ENCODE data around the gene EIF4G2.

EIF4G2 gene

GRCh38 chr11:10807493-10808234 lies 1.1 kb downstream of the EIF4G2 start (continued):
- TF ChIP-seq ZNF423 (tag by site-specific recombination; IDR thresholded peaks at IDR 0.05) (no peak), ZNF146 (tag by site-specific recombination; IDR thresholded peaks at IDR 0.05) (no peak), ZFHX2 (tag by site-specific recombination; conservative IDR thresholded peaks at IDR 0.05) (peak; percentile 95), ZNF664 (tag by site-specific recombination; IDR thresholded peaks at IDR 0.05) (no peak), ZBTB17 (tag by site-specific recombination; IDR thresholded peaks at IDR 0.05) (0 out of 2 replicates have a peak, but pooled peaks have one; percentile 14), ZNF335 (tag by site-specific recombination; conservative IDR thresholded peaks at IDR 0.05) (peak; percentile 53), ZBTB11 (tag by site-specific recombination; conservative IDR thresholded peaks at IDR 0.05; ENCODE audit: low read depth) (0 out of 2 replicates have a peak, but pooled peaks have one; percentile 22)

GRCh38 chr11:10806206-10806605 lies 2.5 kb downstream of the EIF4G2 start:
- H3K9me3 ChIP-seq (ENCODE audit: control insufficient read depth, insufficient read depth, low read depth, low read length), result no peaks in the 10 kb centered on the region
- ChIA-PET CTCF (interaction anchor here (1.1 kb wide), 1 partner anchor 14 kb away, joined by 10 read pairs; no protein-coding TSS in a partner anchor), POLR2A (interaction anchor here (0.6 to 1.2 kb wide), 3 partner anchors 10 to 125 kb away, joined by 3 read pairs; no protein-coding TSS in a partner anchor)
- H3K36me3 ChIP-seq (ENCODE audit: control insufficient read depth in 2 of 2, insufficient read depth in 1 of 2, low read length in 2 of 2), result peaks cover 12 to 66% of the 10 kb centered on the region in 2 experiments
- H3K4me3 ChIP-seq (ENCODE audit: low read depth, low read length), result no peak overlapping the region
- no peak overlapping the region for H3K27ac ChIP-seq (ENCODE audit: extremely low read depth, low read depth, low read length)
- H3K4me1 ChIP-seq (ENCODE audit: control insufficient read depth, insufficient read depth, low read length), result no peaks in the 10 kb centered on the region
- no peak for TF ChIP-seq ZXDB (tag by site-specific recombination; IDR thresholded peaks at IDR 0.05)
- TF ChIP-seq KLF7 (tag by site-specific recombination; IDR thresholded peaks at IDR 0.05; ENCODE audit: borderline replicate concordance), result no peak
- no peak for TF ChIP-seq PRDM10 (tag by site-specific recombination; IDR thresholded peaks at IDR 0.05)
- TF ChIP-seq ZNF121 (tag by site-specific recombination; IDR thresholded peaks at IDR 0.05), result 0 out of 2 replicates have a peak, but pooled peaks have one; percentile 43
- TF ChIP-seq ZNF394 (tag by site-specific recombination; IDR thresholded peaks at IDR 0.05; ENCODE audit: borderline replicate concordance), result no peak

- Histone ChIP-seq H3K9me3 (ENCODE audit: control insufficient read depth, insufficient read depth, low read depth, low read length) (no peaks in the 10 kb centered on the region), H3K27ac (ENCODE audit: extremely low read depth, low read depth, low read length) (no peak overlapping the region), H3K4me3 (ENCODE audit: low read depth, low read length) (no peak overlapping the region), H3K36me3 (ENCODE audit: control insufficient read depth in 2 of 2, insufficient read depth in 1 of 2, low read length in 2 of 2) (peaks cover 15 to 70% of the 10 kb centered on the region in 2 experiments), H3K4me1 (ENCODE audit: control insufficient read depth, insufficient read depth, low read length) (no peaks in the 10 kb centered on the region)
- CTCF ChIA-PET, result interaction anchor here (1.1 kb wide), 1 partner anchor 13 kb away, joined by 10 read pairs; no protein-coding TSS in a partner anchor
- POLR2A ChIA-PET, result interaction anchor here (1.2 to 1.6 kb wide), 2 partner anchors 48 to 52 kb away, joined by 3 to 4 read pairs; partner anchors contain the start of gene ZBED5
- TF ChIP-seq KLF9 (tag by site-specific recombination; IDR thresholded peaks at IDR 0.05; ENCODE audit: low read depth) (no peak), ZNF175 (tag by site-specific recombination; IDR thresholded peaks at IDR 0.05) (no peak), SCRT1 (tag by site-specific recombination; IDR thresholded peaks at IDR 0.05; ENCODE audit: borderline replicate concordance) (no peak), KLF1 (tag by site-specific recombination; IDR thresholded peaks at IDR 0.05) (no peak), FEZF1 (tag by site-specific recombination; IDR thresholded peaks at IDR 0.05) (no peak), MZF1 (tag by site-specific recombination; IDR thresholded peaks at IDR 0.05; ENCODE audit: borderline replicate concordance) (no peak), PRDM6 (tag by site-specific recombination; IDR thresholded peaks at IDR 0.05) (no peak)
- TF ChIP-seq, protein P1, sequence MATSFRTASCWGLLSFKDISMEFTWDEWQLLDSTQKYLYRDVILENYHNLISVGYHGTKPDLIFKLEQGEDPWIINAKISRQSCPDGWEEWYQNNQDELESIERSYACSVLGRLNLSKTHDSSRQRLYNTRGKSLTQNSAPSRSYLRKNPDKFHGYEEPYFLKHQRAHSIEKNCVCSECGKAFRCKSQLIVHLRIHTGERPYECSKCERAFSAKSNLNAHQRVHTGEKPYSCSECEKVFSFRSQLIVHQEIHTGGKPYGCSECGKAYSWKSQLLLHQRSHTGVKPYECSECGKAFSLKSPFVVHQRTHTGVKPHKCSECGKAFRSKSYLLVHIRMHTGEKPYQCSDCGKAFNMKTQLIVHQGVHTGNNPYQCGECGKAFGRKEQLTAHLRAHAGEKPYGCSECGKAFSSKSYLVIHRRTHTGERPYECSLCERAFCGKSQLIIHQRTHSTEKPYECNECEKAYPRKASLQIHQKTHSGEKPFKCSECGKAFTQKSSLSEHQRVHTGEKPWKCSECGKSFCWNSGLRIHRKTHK (tag by site-specific recombination; IDR thresholded peaks at IDR 0.05), result no peak
- TF ChIP-seq, protein P2, sequence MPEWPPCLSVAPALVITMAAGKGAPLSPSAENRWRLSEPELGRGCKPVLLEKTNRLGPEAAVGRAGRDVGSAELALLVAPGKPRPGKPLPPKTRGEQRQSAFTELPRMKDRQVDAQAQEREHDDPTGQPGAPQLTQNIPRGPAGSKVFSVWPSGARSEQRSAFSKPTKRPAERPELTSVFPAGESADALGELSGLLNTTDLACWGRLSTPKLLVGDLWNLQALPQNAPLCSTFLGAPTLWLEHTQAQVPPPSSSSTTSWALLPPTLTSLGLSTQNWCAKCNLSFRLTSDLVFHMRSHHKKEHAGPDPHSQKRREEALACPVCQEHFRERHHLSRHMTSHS (tag by site-specific recombination; IDR thresholded peaks at IDR 0.05), result no peak
Observed at GRCh38 chr11:10805741-10806140, 3.0 kb downstream of the EIF4G2 start.

All from HEK293 (cell line).